HL-60 (cell line): ENCODE results near the gene TBC1D16.

Source experiments
- CTCF ChIP-seq: IDR thresholded peaks from one replicate; pipeline ENCODE4 v1.5.1; 2011; ENCODE audit warnings: low read length, control low read depth, inconsistent platforms; ENCODE audit not compliant: insufficient read depth
- GABPA ChIP-seq: IDR thresholded peaks from 2 replicates; pipeline ENCODE4 v1.6.1; 2012; ENCODE audit warnings: low read depth
- POLR2AphosphoS5 ChIP-seq: IDR thresholded peaks from 2 replicates; pipeline ENCODE4 v1.6.1; 2012; ENCODE audit warnings: low read depth
- REST ChIP-seq: IDR thresholded peaks from 2 replicates; pipeline ENCODE4 v1.6.1; 2012; ENCODE audit warnings: low read depth; ENCODE audit not compliant: insufficient replicate concordance

GRCh38 chr17:80033840-80034239 lies 1.8 kb downstream of the TBC1D16 start:
- TF ChIP-seq CTCF, result no peak
- TF ChIP-seq POLR2AphosphoS5, result no peak
- no peak for TF ChIP-seq GABPA
- no peak for TF ChIP-seq REST
